Measurements from ENCODE around the gene PCSK6.

DNA sequence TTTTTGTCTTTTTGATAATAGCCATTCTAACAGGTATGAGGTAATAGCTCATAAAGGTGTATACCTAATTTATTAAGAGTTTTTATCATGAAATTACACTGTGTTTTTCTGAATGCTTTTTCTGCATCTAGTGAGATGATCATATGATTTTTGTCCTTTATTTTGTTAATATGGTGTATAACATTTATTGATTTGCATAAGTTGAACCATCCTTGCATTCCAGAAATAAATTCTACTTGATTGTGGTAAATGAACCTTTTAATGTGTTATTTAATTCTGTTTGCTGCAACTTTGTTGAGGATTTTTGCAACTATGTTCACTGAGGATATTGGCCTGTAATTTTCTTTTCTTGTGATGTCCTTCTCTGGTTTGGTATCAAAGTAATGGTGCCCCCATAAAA, 28.0 kb upstream of the PCSK6 start:
- TF ChIP-seq CTCF (IDR thresholded peaks at IDR 0.05) (no peak), POLR2A (IDR thresholded peaks at IDR 0.05) (no peak)

Measured in Peyer's patch (tissue), 4 donors.